ENCODE measurements around the gene TUBB4A. TPM values are rescaled to one million over a fixed set of nuclear protein-coding genes. Genes with fewer than 3 reads are reported as not detected.

The TUBB4A gene
- total and polyA plus RNA-seq, 4 donors: 0.05 to 2.1 (median 0.18) TPM

- no peak overlapping the region for H3K9ac ChIP-seq (ENCODE audit: insufficient read depth in 1 of 2, low read length in 2 of 2)
- no peaks in the 10 kb centered on the region for H3K27me3 ChIP-seq (ENCODE audit: control insufficient read depth in 3 of 3, insufficient read depth in 3 of 3, low read length in 2 of 3)
- DNase-seq: no peak
- peaks cover 0 to 10% (median 4%) of the 10 kb centered on the region in 4 donors for H3K9me3 ChIP-seq (ENCODE audit: control insufficient read depth in 4 of 4, insufficient read depth in 3 of 4, low read length in 3 of 4)
- 91 to 95% methylated on average over 7 of the region's 7 CpGs for WGBS, 2 donors
- no peak for TF ChIP-seq CTCF (IDR thresholded peaks at IDR 0.05; ENCODE audit: control extremely low read depth, extremely low read depth)
- ATAC-seq (ENCODE audit: insufficient read depth, low FRiP score): no peak
- peaks cover 16 to 29% (median 23%) of the 10 kb centered on the region in 4 donors for H3K36me3 ChIP-seq (ENCODE audit: control insufficient read depth in 4 of 4, insufficient read depth in 4 of 4, low read length in 4 of 4)
- H3K27ac ChIP-seq (ENCODE audit: low read depth in 1 of 2, low read length in 1 of 2): no peak overlapping the region
- H3K4me1 ChIP-seq (ENCODE audit: control insufficient read depth in 5 of 5, insufficient read depth in 5 of 5, low read length in 5 of 5): no peaks in the 10 kb centered on the region
- H3K4me3 ChIP-seq: no peak overlapping the region
Observed at GRCh38 chr19:6451583-6452222, 50.4 kb downstream of the TUBB4A start.

GRCh38 chr19:6450166-6450565 lies 51.9 kb downstream of the TUBB4A start:
- Histone ChIP-seq H3K27me3 (ENCODE audit: control insufficient read depth in 3 of 3, insufficient read depth in 3 of 3, low read length in 2 of 3) (no peaks in the 10 kb centered on the region), H3K4me3 (no peak overlapping the region), H3K9me3 (ENCODE audit: control insufficient read depth in 4 of 4, insufficient read depth in 3 of 4, low read length in 3 of 4) (peaks cover 0 to 10% (median 5%) of the 10 kb centered on the region in 4 donors), H3K27ac (ENCODE audit: low read depth in 1 of 2, low read length in 1 of 2) (no peak overlapping the region), H3K4me1 (ENCODE audit: control insufficient read depth in 5 of 5, insufficient read depth in 5 of 5, low read length in 5 of 5) (no peaks in the 10 kb centered on the region), H3K36me3 (ENCODE audit: control insufficient read depth in 4 of 4, insufficient read depth in 4 of 4, low read length in 4 of 4) (peaks cover 15 to 37% (median 29%) of the 10 kb centered on the region in 4 donors), H3K9ac (ENCODE audit: insufficient read depth in 1 of 2, low read length in 2 of 2) (no peak overlapping the region)
- no peak for TF ChIP-seq CTCF (IDR thresholded peaks at IDR 0.05; ENCODE audit: control extremely low read depth, extremely low read depth)
- WGBS, 2 donors: 95 to 97% methylated on average over 5 of the region's 5 CpGs
- DNase-seq: no peak
- ATAC-seq (ENCODE audit: insufficient read depth, low FRiP score): no peak

- no peak for TF ChIP-seq CTCF (IDR thresholded peaks at IDR 0.05; ENCODE audit: control extremely low read depth, extremely low read depth)
- Histone ChIP-seq H3K4me3 (no peak overlapping the region), H3K36me3 (ENCODE audit: control insufficient read depth in 4 of 4, insufficient read depth in 4 of 4, low read length in 4 of 4) (peaks cover 7 to 22% (median 16%) of the 10 kb centered on the region in 4 donors), H3K4me1 (ENCODE audit: control insufficient read depth in 5 of 5, insufficient read depth in 5 of 5, low read length in 5 of 5) (no peaks in the 10 kb centered on the region), H3K27ac (ENCODE audit: low read depth in 1 of 2, low read length in 1 of 2) (no peak overlapping the region), H3K9me3 (ENCODE audit: control insufficient read depth in 4 of 4, insufficient read depth in 3 of 4, low read length in 3 of 4) (peaks cover 0 to 3% (median 0%) of the 10 kb centered on the region in 4 donors), H3K27me3 (ENCODE audit: control insufficient read depth in 3 of 3, insufficient read depth in 3 of 3, low read length in 2 of 3) (no peaks in the 10 kb centered on the region), H3K9ac (ENCODE audit: insufficient read depth in 1 of 2, low read length in 2 of 2) (no peak overlapping the region)
- DNase-seq (no peak), ATAC-seq (ENCODE audit: insufficient read depth, low FRiP score) (no peak)
- 89 to 97% methylated on average over 3 of the region's 3 CpGs for WGBS, 2 donors
Observed at GRCh38 chr19:6448045-6448444, 54.1 kb downstream of the TUBB4A start.
